CMK (cell line): ENCODE data around the gene NAP1L4.

Experiments used
- DNase-seq: peaks from one replicate; pipeline ENCODE4 v3.0.0-alpha.2; 2010; ENCODE audit warnings: low read depth

Gene NAP1L4

DNA sequence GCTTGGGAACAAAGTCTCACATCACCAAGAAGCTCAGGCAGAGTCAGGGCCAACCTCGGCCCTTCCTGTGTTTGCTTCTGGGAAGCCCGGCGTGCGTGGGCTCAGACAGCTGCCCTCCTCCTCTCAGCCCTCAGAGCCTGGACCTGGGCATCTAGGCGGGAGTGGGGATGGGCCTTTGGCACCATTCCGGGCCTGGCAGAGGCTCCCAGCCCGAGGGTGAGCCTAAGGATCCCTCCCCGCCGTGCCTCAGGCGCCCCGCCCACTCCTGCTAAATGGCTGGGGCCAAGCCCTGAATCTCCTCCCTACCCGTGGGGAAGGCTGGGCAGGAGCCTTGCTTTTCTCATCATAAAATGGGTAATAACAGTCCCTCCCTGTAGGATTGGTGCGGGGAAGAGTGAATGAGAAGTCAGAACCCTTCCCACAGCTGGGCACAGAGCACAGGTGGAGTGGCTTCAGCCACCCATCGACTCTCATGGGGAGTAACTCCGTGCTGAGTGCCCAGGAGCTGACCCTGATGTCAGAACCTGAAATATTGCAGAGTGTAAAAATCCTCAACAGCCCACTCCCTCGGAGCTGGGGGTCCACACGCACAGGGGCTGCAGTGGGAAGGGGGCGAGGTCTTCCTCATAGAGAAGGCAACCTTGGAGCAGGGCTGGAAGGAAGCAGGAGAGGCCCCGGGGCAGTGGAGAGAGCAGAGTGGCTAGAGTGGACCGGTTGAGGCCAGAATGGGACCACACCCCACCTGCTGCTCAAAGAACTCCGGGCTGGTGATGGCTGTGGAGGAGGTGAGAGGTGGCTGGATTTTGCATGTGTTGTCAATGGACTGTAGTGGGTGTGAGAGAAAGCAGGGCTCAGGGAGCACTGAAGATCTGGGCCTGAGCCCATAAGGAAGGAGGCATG, 87.7 kb downstream of the NAP1L4 start:
- no peak for DNase-seq

GRCh38 chr11:2903672-2904011, 88.5 kb downstream of the NAP1L4 start:
- DNase-seq: no peak

GRCh38 chr11:2902784-2903671, 89.1 kb downstream of the NAP1L4 start:
- DNase-seq: no peak

DNA sequence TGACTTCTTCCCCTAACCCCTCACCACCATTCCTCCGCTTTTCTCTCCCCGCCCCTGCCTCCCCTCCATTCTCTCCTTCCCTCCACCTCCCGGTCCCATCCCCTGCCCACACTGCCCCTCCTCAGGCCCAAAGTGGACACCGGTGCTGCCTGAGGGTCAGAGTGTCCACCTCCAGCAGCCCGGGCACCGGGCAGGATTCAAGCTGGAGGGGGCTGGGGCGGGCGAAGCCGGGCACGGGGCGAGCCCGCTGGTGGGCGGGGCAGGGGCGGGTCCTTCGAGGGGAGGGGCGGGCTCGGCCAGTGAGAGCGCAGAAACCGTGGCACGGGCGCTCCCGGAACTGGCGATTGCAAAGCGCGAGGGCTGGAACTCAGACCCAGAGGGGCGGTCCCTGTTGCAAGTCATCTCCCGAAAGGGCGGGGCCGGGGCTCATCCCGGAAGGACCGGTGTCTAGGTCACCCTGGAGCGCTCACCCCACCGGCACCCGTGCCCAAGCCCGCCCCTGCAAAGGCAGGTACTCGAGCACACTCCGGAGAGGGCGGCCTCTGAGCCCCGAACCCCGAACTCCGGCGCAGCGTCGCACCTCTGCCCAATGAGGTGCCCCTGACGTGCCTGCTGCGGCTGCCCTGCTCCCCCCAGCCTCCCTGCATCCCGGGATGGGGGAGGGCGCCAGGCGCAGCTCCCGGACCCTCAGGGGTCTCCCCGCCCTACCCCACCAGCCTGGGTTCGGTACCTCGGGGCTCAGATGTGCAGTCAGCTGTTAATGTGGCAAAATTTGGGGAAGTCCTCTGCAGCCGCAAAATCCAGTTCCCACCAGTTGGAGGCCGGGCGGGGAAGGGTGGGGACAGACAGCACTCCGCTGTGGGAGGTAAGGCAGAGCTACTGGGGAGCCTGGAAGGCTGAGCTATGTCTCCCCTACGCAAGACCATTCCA, 90.0 kb downstream of the NAP1L4 start:
- peak; percentile 65 for DNase-seq

- DNase-seq: no peak
Measured at GRCh38 chr11:2901196-2901796, 90.8 kb downstream of the NAP1L4 start.

DNA sequence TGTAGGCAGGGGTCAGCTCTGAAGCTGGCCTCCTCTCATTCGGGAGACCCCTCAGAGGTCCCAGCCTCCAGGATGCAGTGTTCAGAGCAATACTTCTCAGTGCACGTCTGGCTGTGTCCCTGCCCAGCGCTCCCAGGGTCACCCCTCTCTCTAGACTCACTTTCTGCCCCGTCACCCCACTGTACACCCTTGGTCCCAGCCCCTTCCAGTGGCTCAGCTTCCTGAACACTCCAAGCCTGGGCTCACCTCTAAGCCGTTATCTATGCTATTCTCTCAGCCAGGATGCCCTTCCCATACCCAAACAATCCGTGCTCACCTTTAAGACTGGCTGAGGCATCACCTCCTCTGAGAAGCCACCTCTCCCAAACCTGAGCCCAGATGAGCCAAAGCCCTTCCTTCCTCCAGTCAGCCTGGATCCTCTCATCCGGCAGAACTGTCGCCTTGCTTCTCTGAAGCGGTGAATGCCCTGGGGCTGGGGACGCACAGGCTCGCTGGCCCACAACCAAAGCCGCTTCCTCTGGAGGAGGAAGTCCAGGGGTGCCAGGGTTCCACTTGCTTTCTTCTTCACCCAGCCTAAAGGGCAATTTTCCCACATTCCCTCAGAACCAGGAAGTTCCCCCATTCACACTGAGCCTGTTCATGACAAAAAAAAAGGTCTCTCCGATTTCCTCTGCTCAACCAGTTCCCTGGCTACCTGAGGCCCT, 92.9 kb downstream of the NAP1L4 start:
- no peak for DNase-seq

- DNase-seq: no peak
Measured at GRCh38 chr11:2898366-2899079, 93.6 kb downstream of the NAP1L4 start.

- no peak for DNase-seq
Measured at GRCh38 chr11:2897048-2897447, 95.1 kb downstream of the NAP1L4 start.

DNA sequence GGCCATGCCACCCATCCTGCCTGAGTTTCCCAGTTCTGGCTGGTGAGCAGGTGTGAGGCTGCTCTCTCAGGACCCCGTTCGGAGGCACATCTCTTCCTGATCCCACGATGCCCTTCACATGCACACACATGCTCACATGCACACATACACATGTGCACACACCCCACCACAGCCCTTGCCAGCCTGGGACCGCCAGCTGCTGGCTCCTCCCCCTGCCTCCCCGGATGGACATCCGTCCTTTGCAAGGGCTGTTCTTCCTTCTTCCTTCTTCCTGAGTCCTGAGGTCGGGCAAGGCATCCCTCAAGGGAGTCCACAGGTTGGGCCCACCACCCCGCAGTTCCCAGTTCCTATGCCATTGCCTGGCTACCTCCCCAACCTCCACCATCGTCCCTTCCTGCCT, 96.1 kb downstream of the NAP1L4 start:
- no peak for DNase-seq
